ENCODE measurements around the gene IGF1.

DNA sequence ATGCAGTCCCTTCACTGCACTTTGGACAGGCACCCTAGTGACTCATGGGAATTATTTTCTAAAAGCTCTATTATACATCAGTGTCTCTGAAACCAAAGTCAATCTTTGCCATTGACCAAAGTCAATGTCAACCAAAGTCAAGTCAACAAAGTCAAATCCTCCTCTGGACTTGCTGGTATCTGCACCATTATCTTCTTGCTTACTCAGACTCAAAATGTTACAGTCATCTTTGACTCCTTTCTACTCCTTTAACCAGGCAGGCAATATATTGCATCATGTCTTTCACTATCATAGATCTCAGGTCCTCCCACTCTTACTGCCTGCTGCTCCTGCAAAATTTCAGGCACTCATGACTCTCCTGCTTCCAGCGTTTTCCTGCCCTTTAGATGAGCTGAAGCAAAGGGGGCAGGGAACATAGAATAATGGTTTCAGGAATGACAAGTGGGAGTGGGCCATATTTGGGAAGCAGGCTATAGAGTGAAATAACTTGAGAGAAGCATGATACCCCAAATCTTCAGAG is 39.2 kb downstream of the IGF1 start:
- TF ChIP-seq, protein P1, sequence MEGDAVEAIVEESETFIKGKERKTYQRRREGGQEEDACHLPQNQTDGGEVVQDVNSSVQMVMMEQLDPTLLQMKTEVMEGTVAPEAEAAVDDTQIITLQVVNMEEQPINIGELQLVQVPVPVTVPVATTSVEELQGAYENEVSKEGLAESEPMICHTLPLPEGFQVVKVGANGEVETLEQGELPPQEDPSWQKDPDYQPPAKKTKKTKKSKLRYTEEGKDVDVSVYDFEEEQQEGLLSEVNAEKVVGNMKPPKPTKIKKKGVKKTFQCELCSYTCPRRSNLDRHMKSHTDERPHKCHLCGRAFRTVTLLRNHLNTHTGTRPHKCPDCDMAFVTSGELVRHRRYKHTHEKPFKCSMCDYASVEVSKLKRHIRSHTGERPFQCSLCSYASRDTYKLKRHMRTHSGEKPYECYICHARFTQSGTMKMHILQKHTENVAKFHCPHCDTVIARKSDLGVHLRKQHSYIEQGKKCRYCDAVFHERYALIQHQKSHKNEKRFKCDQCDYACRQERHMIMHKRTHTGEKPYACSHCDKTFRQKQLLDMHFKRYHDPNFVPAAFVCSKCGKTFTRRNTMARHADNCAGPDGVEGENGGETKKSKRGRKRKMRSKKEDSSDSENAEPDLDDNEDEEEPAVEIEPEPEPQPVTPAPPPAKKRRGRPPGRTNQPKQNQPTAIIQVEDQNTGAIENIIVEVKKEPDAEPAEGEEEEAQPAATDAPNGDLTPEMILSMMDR (IDR thresholded peaks at IDR 0.05): no peak
- no peak for TF ChIP-seq POLR2A (IDR thresholded peaks at IDR 0.05)

Measured in adrenal gland (tissue), 5 donors.